ENCODE measurements around the gene PEX14. TPM values are rescaled to one million over a fixed set of nuclear protein-coding genes. Genes with fewer than 3 reads are reported as not detected.

Gene PEX14
- total RNA-seq, 1 experiment from 2014 or later = 27.3 TPM

GRCh38 chr1:10675813-10676212 lies 201.1 kb downstream of the PEX14 start:
- ChIA-PET CTCF (no interaction called here), POLR2A (no interaction called here)
- Mint-ChIP-seq H3K9me3 (no peaks in the 10 kb centered on the region), H3K4me3 (no peak overlapping the region), H3K27ac (no peak overlapping the region), H3K4me1 (peaks cover 36% of the 10 kb centered on the region), H3K27me3 (ENCODE audit: low read depth) (no peaks in the 10 kb centered on the region; the same call in 1 of the 2 replicates), H3K36me3 (no peaks in the 10 kb centered on the region)
- TF ChIP-seq ZNF416 (CRISPR knock-in tag; IDR thresholded peaks at IDR 0.05) (no peak), ZMAT4 (CRISPR knock-in tag; IDR thresholded peaks at IDR 0.05) (no peak), FOXP4 (CRISPR knock-in tag; IDR thresholded peaks at IDR 0.05) (no peak), MXD4 (CRISPR knock-in tag; IDR thresholded peaks at IDR 0.05; ENCODE audit: borderline replicate concordance) (no peak), ZSCAN18 (CRISPR knock-in tag; IDR thresholded peaks at IDR 0.05) (no peak), ATF1 (CRISPR knock-in tag; IDR thresholded peaks at IDR 0.05) (no peak), RORB (CRISPR knock-in tag; IDR thresholded peaks at IDR 0.05) (no peak), TP53 (CRISPR knock-in tag; IDR thresholded peaks at IDR 0.05) (no peak), AFF4 (CRISPR knock-in tag; IDR thresholded peaks at IDR 0.05; ENCODE audit: borderline replicate concordance) (no peak), MYBL2 (CRISPR knock-in tag; IDR thresholded peaks at IDR 0.05) (no peak)
- TF ChIP-seq, protein P1, sequence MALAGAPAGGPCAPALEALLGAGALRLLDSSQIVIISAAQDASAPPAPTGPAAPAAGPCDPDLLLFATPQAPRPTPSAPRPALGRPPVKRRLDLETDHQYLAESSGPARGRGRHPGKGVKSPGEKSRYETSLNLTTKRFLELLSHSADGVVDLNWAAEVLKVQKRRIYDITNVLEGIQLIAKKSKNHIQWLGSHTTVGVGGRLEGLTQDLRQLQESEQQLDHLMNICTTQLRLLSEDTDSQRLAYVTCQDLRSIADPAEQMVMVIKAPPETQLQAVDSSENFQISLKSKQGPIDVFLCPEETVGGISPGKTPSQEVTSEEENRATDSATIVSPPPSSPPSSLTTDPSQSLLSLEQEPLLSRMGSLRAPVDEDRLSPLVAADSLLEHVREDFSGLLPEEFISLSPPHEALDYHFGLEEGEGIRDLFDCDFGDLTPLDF (CRISPR knock-in tag; IDR thresholded peaks at IDR 0.05) = no peak
- TF ChIP-seq, protein P2, sequence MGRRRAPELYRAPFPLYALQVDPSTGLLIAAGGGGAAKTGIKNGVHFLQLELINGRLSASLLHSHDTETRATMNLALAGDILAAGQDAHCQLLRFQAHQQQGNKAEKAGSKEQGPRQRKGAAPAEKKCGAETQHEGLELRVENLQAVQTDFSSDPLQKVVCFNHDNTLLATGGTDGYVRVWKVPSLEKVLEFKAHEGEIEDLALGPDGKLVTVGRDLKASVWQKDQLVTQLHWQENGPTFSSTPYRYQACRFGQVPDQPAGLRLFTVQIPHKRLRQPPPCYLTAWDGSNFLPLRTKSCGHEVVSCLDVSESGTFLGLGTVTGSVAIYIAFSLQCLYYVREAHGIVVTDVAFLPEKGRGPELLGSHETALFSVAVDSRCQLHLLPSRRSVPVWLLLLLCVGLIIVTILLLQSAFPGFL (CRISPR knock-in tag; IDR thresholded peaks at IDR 0.05; ENCODE audit: borderline replicate concordance) = no peak
- no peak for DNase-seq (ENCODE audit: low spot score)
- no peak for ATAC-seq

DNA sequence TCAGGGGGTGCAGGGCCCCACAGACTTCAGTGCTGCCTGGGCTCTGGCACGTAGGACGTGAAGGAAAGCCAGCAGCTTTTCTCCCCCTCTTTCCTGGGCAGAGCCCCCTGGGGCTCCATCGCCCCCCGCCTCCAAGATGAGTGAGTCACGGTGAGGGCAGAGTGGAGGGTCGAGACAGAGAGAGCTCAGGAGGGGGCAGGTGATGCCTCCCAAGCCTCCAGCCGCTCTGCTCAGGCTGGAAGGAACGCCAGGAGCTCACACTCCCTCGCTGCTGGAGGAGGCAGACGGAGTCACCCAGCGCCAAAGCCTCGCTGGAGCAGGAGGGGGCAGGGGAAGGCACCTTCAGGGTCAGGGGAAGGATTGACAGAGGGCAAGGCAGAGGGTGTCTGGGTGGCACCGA lies 202.2 kb downstream of the PEX14 start:
- Mint-ChIP-seq H3K27ac (peak overlapping the region; percentile 15; the same call in 1 of the 2 replicates), H3K27me3 (ENCODE audit: low read depth) (no peaks in the 10 kb centered on the region; the same call in 1 of the 2 replicates), H3K4me1 (peaks cover 43% of the 10 kb centered on the region), H3K4me3 (no peak overlapping the region), H3K9me3 (no peaks in the 10 kb centered on the region), H3K36me3 (no peaks in the 10 kb centered on the region)
- DNase-seq (ENCODE audit: low spot score) (no peak), ATAC-seq (no peak)
- CTCF ChIA-PET = interaction anchor here (0.6 to 1.6 kb wide), 6 partner anchors 9 to 233 kb away, joined by 3 to 6 read pairs (median 3); no protein-coding TSS in a partner anchor
- POLR2A ChIA-PET = no interaction called here
- no peak for TF ChIP-seq ATF6 (CRISPR knock-in tag; IDR thresholded peaks at IDR 0.05)
- TF ChIP-seq, protein P3, sequence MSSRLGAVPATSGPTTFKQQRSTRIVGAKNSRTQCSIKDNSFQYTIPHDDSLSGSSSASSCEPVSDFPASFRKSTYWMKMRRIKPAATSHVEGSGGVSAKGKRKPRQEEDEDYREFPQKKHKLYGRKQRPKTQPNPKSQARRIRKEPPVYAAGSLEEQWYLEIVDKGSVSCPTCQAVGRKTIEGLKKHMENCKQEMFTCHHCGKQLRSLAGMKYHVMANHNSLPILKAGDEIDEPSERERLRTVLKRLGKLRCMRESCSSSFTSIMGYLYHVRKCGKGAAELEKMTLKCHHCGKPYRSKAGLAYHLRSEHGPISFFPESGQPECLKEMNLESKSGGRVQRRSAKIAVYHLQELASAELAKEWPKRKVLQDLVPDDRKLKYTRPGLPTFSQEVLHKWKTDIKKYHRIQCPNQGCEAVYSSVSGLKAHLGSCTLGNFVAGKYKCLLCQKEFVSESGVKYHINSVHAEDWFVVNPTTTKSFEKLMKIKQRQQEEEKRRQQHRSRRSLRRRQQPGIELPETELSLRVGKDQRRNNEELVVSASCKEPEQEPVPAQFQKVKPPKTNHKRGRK (CRISPR knock-in tag; IDR thresholded peaks at IDR 0.05; ENCODE audit: borderline replicate concordance) = no peak
- no peak for TF ChIP-seq FOXJ3 (CRISPR knock-in tag; IDR thresholded peaks at IDR 0.05; ENCODE audit: borderline replicate concordance)
- TF ChIP-seq ZNF671 (CRISPR knock-in tag; IDR thresholded peaks at IDR 0.05) = no peak
- no peak for TF ChIP-seq NFE2L1 (CRISPR knock-in tag; IDR thresholded peaks at IDR 0.05)
- TF ChIP-seq ZNF317 (CRISPR knock-in tag; IDR thresholded peaks at IDR 0.05; ENCODE audit: borderline replicate concordance, low read depth) = no peak
- no peak for TF ChIP-seq JUN (CRISPR knock-in tag; IDR thresholded peaks at IDR 0.05)
- TF ChIP-seq ZBTB21 (CRISPR knock-in tag; IDR thresholded peaks at IDR 0.05; ENCODE audit: borderline replicate concordance) = no peak
- no peak for TF ChIP-seq ESRRA (CRISPR knock-in tag; IDR thresholded peaks at IDR 0.05; ENCODE audit: borderline replicate concordance)
- TF ChIP-seq TEAD4 (CRISPR knock-in tag; IDR thresholded peaks at IDR 0.05) = no peak

Data from WTC11 (cell line).